RWPE1 (cell line): ENCODE results near the gene OTUD7B.

Source experiments
- CTCF ChIA-PET: fragments of 350-600 bp; sonication (Branson Sonifier 250); formaldehyde crosslinking; extraction: SDS; loops from one replicate; lab custom pipeline; 2021; lab: Yijun Ruan, JAX
- POLR2A ChIA-PET: fragments of 400-600 bp; formaldehyde crosslinking; extraction: SDS; loops from one replicate; lab custom pipeline; 2020; ENCODE audit warnings: antibody characterized with exemption; ENCODE audit not compliant: low non-redundant PET; lab: Yijun Ruan, JAX
- DNase-seq: peaks from one replicate; pipeline ENCODE4 v3.0.0; 2012; ENCODE audit warnings: low spot score
- H3K27ac ChIP-seq: fragments of 450-650 bp; 2 replicates; pipeline ENCODE4 v1.5.1; 2017
- TF ChIP-seq, protein P1 (sequence below): fragments of 450-650 bp; conservative IDR thresholded peaks from 2 replicates; pipeline ENCODE4 v1.5.1; 2017; ENCODE audit warnings: low read depth, mild to moderate bottlenecking

Gene OTUD7B

DNA sequence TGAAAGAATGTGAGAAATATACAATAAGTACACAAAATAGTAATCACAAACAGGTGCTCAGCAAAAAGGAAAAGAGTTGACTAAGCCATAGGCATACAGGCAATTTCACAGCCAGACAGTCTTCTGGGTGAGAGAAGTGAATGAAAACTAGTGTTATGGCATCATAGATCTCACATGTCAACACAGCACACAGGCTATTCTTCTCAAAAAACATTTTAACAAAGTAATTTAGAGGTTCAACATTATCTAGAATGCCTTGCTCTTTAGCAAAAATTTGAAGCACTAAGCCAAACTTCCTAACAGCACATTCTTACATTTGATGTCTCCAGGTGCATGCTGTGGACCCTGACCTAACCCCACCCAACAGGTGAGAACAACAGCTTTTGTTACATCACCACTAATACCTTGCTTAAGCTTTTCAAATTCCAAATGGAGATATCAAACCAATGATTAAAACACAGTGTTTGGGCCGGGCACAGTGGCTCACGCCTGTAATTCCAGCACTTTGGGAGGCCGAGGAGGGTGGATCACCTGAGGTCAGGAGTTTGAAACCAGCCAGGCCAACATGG lies 30.5 kb downstream of the OTUD7B start:
- POLR2A ChIA-PET: no interaction called here
- peak overlapping the region; percentile 38; the same call in 1 of the 2 replicates for H3K27ac ChIP-seq
- TF ChIP-seq, protein P1, sequence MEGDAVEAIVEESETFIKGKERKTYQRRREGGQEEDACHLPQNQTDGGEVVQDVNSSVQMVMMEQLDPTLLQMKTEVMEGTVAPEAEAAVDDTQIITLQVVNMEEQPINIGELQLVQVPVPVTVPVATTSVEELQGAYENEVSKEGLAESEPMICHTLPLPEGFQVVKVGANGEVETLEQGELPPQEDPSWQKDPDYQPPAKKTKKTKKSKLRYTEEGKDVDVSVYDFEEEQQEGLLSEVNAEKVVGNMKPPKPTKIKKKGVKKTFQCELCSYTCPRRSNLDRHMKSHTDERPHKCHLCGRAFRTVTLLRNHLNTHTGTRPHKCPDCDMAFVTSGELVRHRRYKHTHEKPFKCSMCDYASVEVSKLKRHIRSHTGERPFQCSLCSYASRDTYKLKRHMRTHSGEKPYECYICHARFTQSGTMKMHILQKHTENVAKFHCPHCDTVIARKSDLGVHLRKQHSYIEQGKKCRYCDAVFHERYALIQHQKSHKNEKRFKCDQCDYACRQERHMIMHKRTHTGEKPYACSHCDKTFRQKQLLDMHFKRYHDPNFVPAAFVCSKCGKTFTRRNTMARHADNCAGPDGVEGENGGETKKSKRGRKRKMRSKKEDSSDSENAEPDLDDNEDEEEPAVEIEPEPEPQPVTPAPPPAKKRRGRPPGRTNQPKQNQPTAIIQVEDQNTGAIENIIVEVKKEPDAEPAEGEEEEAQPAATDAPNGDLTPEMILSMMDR: no peak
- CTCF ChIA-PET: no interaction called here
- DNase-seq: no peak

DNA sequence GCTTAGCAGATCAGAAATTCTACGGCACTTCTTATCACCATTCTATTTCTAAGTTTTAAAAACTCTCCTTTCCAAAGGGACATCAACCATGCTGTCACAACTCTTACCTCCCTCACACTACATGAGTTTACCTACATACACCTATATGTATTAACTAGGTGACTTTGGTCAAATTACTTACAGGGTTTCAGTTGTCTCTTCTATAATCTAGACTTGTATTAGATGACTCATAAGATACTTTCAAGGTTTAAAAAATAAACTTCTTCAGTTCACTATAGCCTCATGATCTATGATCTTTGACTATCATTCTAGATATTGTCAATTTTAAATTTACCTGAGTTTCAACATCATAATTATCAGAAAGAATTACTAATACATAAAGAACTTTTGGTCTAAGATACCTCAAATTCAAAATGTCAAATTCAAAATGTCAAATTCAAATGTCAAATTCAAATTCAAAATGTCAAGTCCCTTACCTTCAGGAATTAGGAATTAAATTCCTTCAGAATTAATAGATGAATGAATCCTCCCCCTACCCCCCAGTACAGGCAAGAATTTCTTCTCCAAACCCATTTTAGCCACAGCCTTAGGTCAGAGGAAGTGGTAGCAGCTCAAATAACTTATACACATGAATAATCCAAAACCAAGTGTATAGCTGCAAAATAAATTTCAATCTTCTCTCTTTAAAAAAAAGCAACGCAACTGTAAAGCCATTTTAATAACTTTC lies 31.1 kb downstream of the OTUD7B start:
- ChIA-PET CTCF (no interaction called here), POLR2A (no interaction called here)
- TF ChIP-seq, protein P1: no peak
- H3K27ac ChIP-seq: no peak overlapping the region
- DNase-seq: no peak

DNA sequence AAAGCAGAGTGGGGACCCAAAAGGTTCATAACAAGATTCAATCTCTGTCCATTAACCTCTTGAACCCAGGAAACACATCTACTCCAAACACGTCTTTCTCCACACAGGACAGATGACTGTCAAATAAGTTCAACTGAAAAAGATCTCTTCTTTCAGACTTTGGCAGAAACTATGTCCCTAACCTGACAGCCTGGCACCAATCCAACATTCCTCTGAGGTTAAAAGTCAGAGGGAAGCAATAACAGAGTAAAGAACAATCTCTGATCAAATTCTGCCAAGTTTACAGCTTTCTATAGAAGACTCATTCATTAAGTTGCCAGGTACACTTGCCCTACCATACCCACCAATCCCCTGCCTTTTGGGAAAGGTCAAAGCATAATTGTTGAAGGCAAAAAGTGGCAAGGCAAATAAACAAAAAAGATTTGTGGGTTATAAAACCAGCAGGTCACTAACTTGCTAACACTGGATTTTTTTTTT lies 31.9 kb downstream of the OTUD7B start:
- H3K27ac ChIP-seq: no peak overlapping the region
- TF ChIP-seq, protein P1: no peak
- peak; percentile 25 for DNase-seq
- POLR2A ChIA-PET: no interaction called here
- CTCF ChIA-PET: no interaction called here

DNA sequence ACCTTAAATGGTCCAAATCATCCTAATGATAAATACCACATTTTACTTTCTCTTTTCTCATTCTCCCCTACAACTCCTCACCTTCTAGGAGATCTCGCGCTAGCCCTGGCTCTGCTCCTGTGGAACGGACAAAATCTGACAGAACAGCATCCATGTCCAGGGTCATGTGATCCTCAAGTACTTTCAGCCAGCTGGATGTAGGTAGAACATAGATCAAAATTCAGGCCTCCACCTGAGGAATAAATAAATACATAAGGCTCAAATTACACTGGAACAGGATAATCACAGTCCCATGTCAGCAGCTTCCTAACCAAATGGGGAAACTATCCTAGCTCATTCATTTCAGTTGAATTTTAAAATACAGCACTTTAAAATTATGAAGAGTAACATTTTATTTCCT lies 33.2 kb downstream of the OTUD7B start:
- ChIA-PET CTCF (interaction anchor here (0.6 kb wide), 1 partner anchor 10 kb away, joined by 5 read pairs; no protein-coding TSS in a partner anchor), POLR2A (no interaction called here)
- TF ChIP-seq, protein P1: no peak
- DNase-seq: no peak
- no peak overlapping the region for H3K27ac ChIP-seq

DNA sequence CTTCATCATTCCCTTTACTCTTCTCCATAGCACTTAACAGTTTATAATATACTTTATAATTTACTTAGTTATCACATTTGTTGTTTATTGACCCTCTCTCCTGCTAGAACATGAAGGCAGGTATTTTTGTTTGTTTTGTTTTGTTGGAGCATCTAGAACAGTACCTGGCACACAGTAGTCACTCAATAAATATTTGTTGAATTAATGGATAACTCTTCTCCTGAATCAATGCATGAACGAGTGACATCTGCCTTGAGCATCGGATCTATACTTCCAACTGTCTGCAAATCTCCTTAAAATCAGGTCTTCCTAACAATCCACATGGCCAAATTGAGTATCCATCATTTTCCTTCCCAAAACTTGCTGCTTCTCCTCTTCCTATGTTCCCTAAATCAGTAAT lies 38.0 kb downstream of the OTUD7B start:
- TF ChIP-seq, protein P1: no peak
- POLR2A ChIA-PET: no interaction called here
- H3K27ac ChIP-seq: no peak overlapping the region
- CTCF ChIA-PET: no interaction called here
- no peak for DNase-seq

DNA sequence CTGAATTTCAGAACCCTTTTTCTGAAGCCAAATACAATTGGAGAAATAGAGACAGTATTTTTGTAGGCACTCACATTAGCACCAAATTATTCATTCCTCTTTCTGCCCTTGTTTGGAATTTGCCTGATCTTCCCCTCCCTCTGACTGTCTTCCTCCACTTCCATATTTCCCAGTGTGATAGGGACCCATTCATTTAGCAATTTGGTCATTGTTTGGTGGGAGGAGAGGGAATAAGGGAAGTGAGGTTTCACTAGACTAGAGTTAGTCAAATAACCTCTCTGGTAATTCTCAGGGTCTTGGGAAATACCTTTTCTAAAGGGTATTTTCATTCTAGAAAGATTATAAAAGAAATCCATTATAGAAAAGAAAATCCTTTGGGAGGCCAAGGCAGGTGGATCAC lies 42.9 kb downstream of the OTUD7B start:
- ChIA-PET CTCF (interaction anchor here (0.7 kb wide), 2 partner anchors 39 to 44 kb away, joined by 6 read pairs; no protein-coding TSS in a partner anchor), POLR2A (no interaction called here)
- TF ChIP-seq, protein P1: no peak
- DNase-seq: no peak
- H3K27ac ChIP-seq: no peak overlapping the region
